ENCODE data around the gene APH1A. TPM values are rescaled to one million over a fixed set of nuclear protein-coding genes. Genes with fewer than 3 reads are reported as not detected.

Gene APH1A
- total and polyA plus RNA-seq, 10 of the 15 experiments (the other 5 are each of a cell fraction or from before 2014, with no cell fraction given), result 6.7 to 130 (median 87.7) TPM

DNA sequence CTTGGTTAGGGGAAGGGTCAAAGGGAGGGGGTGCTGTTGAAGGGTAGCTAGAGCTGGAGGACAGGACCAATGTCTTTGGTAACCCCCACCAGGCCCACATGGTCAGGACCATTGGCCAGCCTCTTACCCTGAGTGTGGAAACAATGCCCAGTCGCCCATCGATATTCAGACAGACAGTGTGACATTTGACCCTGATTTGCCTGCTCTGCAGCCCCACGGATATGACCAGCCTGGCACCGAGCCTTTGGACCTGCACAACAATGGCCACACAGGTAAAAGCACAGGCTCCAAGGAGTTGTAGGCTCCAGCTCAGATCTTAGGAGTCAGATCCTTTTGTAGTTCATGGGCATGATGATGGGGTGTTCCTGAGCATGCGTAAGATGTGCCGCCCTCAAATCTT, 7.4 kb downstream of the APH1A start:
- POLR2A ChIA-PET, result no interaction called here
- no TSS peak for BruUV-seq (replicated peaks)
- no peak for ATAC-seq
- H3K4me3 ChIP-seq, result no peak overlapping the region
- H3K27me3 ChIP-seq (replicated peaks in 1 of 2; ENCODE audit: control insufficient read depth in 2 of 2, insufficient read depth in 2 of 2, low read length in 1 of 2), result no peaks in the 10 kb centered on the region; a peak in 2 of 4 replicates
- TF ChIP-seq POLR2A (IDR thresholded peaks at IDR 0.05; ENCODE audit: low read depth, low read length), result peak; percentile 35; the same call in 1 of the 2 replicates
- no peak for TF ChIP-seq NRF1 (conservative IDR thresholded peaks at IDR 0.05; ENCODE audit: low read depth, low read length)
- H3K9me3 ChIP-seq (replicated peaks; ENCODE audit: control insufficient read depth, insufficient read depth, low read length), result no peaks in the 10 kb centered on the region
- H3K4me2 ChIP-seq (ENCODE audit: control insufficient read depth, insufficient read depth), result no peak overlapping the region
- 66% methylated on average over 6 of the region's 6 CpGs for WGBS (ENCODE audit: insufficient coverage, insufficient replicate concordance, low lambda C conversion rate, missing lambda C conversion rate)
- no peaks in the 10 kb centered on the region for H4K20me1 ChIP-seq (ENCODE audit: control insufficient read depth, insufficient read depth)
- peaks cover 2% of the 10 kb centered on the region; the same call in 1 of the 2 replicates for H3K79me2 ChIP-seq (ENCODE audit: control insufficient read depth, insufficient read depth, low read length)
- no peak overlapping the region for H3K9ac ChIP-seq (ENCODE audit: control insufficient read depth, insufficient read depth, low read length)
- no peak overlapping the region for H2AFZ ChIP-seq (ENCODE audit: control insufficient read depth, low read depth, low read length)
- FAIRE-seq, result no peak
- RAD21 ChIA-PET (ENCODE audit: unreplicated experiment), result no interaction called here
- DNase-seq (ENCODE audit: low read depth, low spot score), result no peak
- intact Hi-C loops (cut with micrococcal nuclease; ENCODE audit: unreplicated experiment) (no loop called here), in situ Hi-C loops (cut with MboI) (no loop called here)
- H3K36me3 ChIP-seq (ENCODE audit: control insufficient read depth in 2 of 2, insufficient read depth in 2 of 2, low read length in 1 of 2), result peaks cover 4 to 17% of the 10 kb centered on the region in 2 experiments
- SMC1A ChIA-PET (ENCODE audit: uncharacterized antibody, unreplicated experiment), result interaction anchor here (0.6 to 1.2 kb wide), 4 partner anchors 11 to 386 kb away, joined by 3 to 5 read pairs (median 3); partner anchors contain the start of gene C1orf54
- no peaks in the 10 kb centered on the region; the same call in 1 of the 2 replicates for H3K4me1 ChIP-seq (ENCODE audit: control insufficient read depth, insufficient read depth, low read length)
- no peak overlapping the region for H3K27ac ChIP-seq (ENCODE audit: control insufficient read depth, insufficient read depth)
- CTCF ChIA-PET, result interaction anchor here (1.3 to 5.8 kb wide), 2 partner anchors 10 to 20 kb away, joined by 4 to 27 read pairs; partner anchors contain the start of gene CIART

DNA sequence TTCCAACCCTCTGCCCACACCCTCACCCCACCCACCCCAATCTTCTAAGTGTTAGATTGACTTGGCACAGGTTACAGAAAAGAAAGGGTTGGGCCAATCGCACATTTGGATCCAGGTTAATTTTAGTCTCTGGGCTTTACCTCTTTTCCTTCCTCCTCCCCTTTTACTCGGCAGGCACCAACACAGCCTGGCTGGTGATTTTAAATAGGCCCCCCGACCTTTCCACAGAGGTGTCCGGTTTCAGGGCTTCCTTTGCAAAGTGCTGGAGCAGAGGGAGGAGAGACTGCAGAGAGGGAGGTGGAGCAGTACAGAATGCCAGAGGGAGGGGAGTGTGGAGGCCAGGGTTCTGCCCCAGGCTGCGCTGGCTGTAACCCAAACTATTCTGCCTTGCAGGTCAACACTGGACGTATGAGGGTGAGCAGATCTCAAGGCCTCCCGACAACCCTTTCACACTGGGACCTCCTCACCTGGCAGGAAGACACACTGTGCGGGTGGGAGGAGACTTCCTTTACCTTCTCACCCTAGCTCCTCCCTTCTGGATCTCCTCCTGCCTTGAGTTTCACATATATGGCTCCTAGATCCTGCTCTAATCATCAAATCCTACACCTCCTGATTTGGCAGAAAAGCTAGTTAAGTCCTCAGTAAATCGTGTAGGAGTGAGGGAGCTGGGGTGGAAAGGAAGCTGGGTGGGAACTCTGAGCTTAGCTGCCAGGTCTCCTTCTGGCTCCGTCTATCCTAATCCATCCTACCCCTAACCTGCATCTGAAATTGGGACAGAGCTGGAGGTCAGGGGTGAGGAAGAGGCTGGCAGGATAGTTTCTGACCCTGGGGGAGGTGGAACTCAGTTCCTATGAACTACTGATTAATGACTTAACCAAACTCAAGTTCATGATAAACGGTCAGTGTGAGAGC, 8.8 kb downstream of the APH1A start:
- no peak for FAIRE-seq

More for the DNA sequence above, 8.8 kb downstream of the APH1A start:
- Histone ChIP-seq H4K20me1 (ENCODE audit: control insufficient read depth, insufficient read depth) (no peaks in the 10 kb centered on the region), H3K27ac (ENCODE audit: control insufficient read depth, insufficient read depth) (no peak overlapping the region), H3K4me3 (no peak overlapping the region), H3K4me1 (ENCODE audit: control insufficient read depth, insufficient read depth, low read length) (peaks cover 5% of the 10 kb centered on the region; the same call in 1 of the 2 replicates), H3K9me3 (replicated peaks; ENCODE audit: control insufficient read depth, insufficient read depth, low read length) (no peaks in the 10 kb centered on the region), H3K9ac (ENCODE audit: control insufficient read depth, insufficient read depth, low read length) (no peak overlapping the region), H2AFZ (ENCODE audit: control insufficient read depth, low read depth, low read length) (no peak overlapping the region), H3K27me3 (replicated peaks in 1 of 2; ENCODE audit: control insufficient read depth in 2 of 2, insufficient read depth in 2 of 2, low read length in 1 of 2) (no peaks in the 10 kb centered on the region; a peak in 2 of 4 replicates), H3K4me2 (ENCODE audit: control insufficient read depth, insufficient read depth) (no peak overlapping the region), H3K36me3 (ENCODE audit: control insufficient read depth in 2 of 2, insufficient read depth in 2 of 2, low read length in 1 of 2) (peaks cover 0 to 7% of the 10 kb centered on the region in 2 experiments; a peak in 2 of 4 replicates), H3K79me2 (ENCODE audit: control insufficient read depth, insufficient read depth, low read length) (no peaks in the 10 kb centered on the region)
- CTCF ChIA-PET, result interaction anchor here (0.6 to 5.8 kb wide), 3 partner anchors 8 to 36 kb away, joined by 3 to 27 read pairs (median 3); partner anchors contain the start of gene CIART
- TF ChIP-seq TCF12 (IDR thresholded peaks at IDR 0.05; ENCODE audit: low read depth, low read length) (no peak), POLR2AphosphoS2 (IDR thresholded peaks at IDR 0.05; ENCODE audit: low read depth, low read length) (no peak), CEBPB (IDR thresholded peaks at IDR 0.05; ENCODE audit: borderline replicate concordance in 1 of 2, low read depth in 2 of 2, low read length in 2 of 2) (no peak), DPF2 (IDR thresholded peaks at IDR 0.05) (no peak), RBBP5 (conservative IDR thresholded peaks at IDR 0.05) (no peak), ZBED1 (IDR thresholded peaks at IDR 0.05; ENCODE audit: borderline replicate concordance) (no peak), RAD21 (IDR thresholded peaks at IDR 0.05; ENCODE audit: insufficient read depth, low read depth, low read length) (no peak), STAT3 (IDR thresholded peaks at IDR 0.05; ENCODE audit: low read depth, low read length) (no peak)
- TF ChIP-seq, protein P1, sequence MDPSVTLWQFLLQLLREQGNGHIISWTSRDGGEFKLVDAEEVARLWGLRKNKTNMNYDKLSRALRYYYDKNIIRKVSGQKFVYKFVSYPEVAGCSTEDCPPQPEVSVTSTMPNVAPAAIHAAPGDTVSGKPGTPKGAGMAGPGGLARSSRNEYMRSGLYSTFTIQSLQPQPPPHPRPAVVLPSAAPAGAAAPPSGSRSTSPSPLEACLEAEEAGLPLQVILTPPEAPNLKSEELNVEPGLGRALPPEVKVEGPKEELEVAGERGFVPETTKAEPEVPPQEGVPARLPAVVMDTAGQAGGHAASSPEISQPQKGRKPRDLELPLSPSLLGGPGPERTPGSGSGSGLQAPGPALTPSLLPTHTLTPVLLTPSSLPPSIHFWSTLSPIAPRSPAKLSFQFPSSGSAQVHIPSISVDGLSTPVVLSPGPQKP (IDR thresholded peaks at IDR 0.05; ENCODE audit: low read depth, low read length), result no peak
- TF ChIP-seq, protein P2, sequence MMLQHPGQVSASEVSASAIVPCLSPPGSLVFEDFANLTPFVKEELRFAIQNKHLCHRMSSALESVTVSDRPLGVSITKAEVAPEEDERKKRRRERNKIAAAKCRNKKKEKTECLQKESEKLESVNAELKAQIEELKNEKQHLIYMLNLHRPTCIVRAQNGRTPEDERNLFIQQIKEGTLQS (IDR thresholded peaks at IDR 0.05; ENCODE audit: borderline replicate concordance, extremely low read depth, low read depth, low read length), result no peak
- no TSS peak for BruUV-seq (replicated peaks)
- RAD21 ChIA-PET (ENCODE audit: unreplicated experiment), result interaction anchor here (1.5 kb wide), 1 partner anchor 21 kb away, joined by 4 read pairs; no protein-coding TSS in a partner anchor
- POLR2A ChIA-PET, result interaction anchor here (0.6 to 1.2 kb wide), 3 partner anchors 13 to 306 kb away, joined by 3 to 6 read pairs (median 5); partner anchors contain the start of gene C1orf54
- DNase-seq (ENCODE audit: low read depth, low spot score) (no peak), ATAC-seq (no peak)
- intact Hi-C loops (cut with micrococcal nuclease; ENCODE audit: unreplicated experiment) (loop anchor here (5.0 to 10.0 kb wide), 5 partner anchors 167 to 735 kb away; partner anchors contain the start of gene FALEC), in situ Hi-C loops (cut with MboI) (loop anchor here (5.0 kb wide), 1 partner anchor 737 kb away; no protein-coding TSS in a partner anchor)
- SMC1A ChIA-PET (ENCODE audit: uncharacterized antibody, unreplicated experiment), result interaction anchor here (0.6 kb wide), 1 partner anchor 105 kb away, joined by 3 read pairs; no protein-coding TSS in a partner anchor
- 24% methylated on average over 11 of the region's 11 CpGs for WGBS (ENCODE audit: insufficient coverage, insufficient replicate concordance, low lambda C conversion rate, missing lambda C conversion rate)
